Measurements from ENCODE around the gene PADI4. TPM values are rescaled to one million over a fixed set of nuclear protein-coding genes. Genes with fewer than 3 reads are reported as not detected.

Gene PADI4
- total RNA-seq (not detected in 2 replicates), polyA plus RNA-seq (not detected in 2 replicates)

- no peaks in the 10 kb centered on the region for H3K9me3 ChIP-seq (ENCODE audit: low read depth)
- TF ChIP-seq CTCF (IDR thresholded peaks at IDR 0.05; ENCODE audit: low read depth, low read length) = no peak
- H3K36me3 ChIP-seq = no peaks in the 10 kb centered on the region
- H3K27ac ChIP-seq = no peak within 1 kb of the TSS
- no peaks in the 10 kb centered on the region for H3K4me1 ChIP-seq (ENCODE audit: low read depth)
- DNase-seq (ENCODE audit: low read depth in 1 of 2, low spot score in 1 of 2) = no peak
- no peaks in the 10 kb centered on the region for H3K27me3 ChIP-seq
- H3K4me3 ChIP-seq = no peak within 1 kb of the TSS
These were observed at the start of gene PADI4 for GRCh38 chr1:17307946-17308345. Gene PADI4 (plus strand): TSS chr1:17308197. CDS start chr1:17308223, 26 bp downstream.

- no peak for TF ChIP-seq CTCF (IDR thresholded peaks at IDR 0.05; ENCODE audit: low read depth, low read length)
- Histone ChIP-seq H3K36me3 (no peaks in the 10 kb centered on the region), H3K27me3 (no peaks in the 10 kb centered on the region), H3K4me1 (ENCODE audit: low read depth) (no peaks in the 10 kb centered on the region), H3K9me3 (ENCODE audit: low read depth) (no peaks in the 10 kb centered on the region), H3K4me3 (no peak overlapping the region), H3K27ac (no peak overlapping the region)
- no peak for DNase-seq (ENCODE audit: low read depth in 1 of 2, low spot score in 1 of 2)
These were observed 49.3 kb upstream of the PADI4 start for GRCh38 chr1:17258758-17259130.

- DNase-seq (ENCODE audit: low read depth in 1 of 2, low spot score in 1 of 2) = peak in 1 of 2 donors; percentile 26
- Histone ChIP-seq H3K36me3 (no peaks in the 10 kb centered on the region), H3K9me3 (ENCODE audit: low read depth) (no peaks in the 10 kb centered on the region), H3K4me3 (no peak overlapping the region), H3K4me1 (ENCODE audit: low read depth) (no peaks in the 10 kb centered on the region), H3K27me3 (no peaks in the 10 kb centered on the region), H3K27ac (no peak overlapping the region)
- no peak for TF ChIP-seq CTCF (IDR thresholded peaks at IDR 0.05; ENCODE audit: low read depth, low read length)
These were observed 48.6 kb upstream of the PADI4 start for GRCh38 chr1:17259233-17259873.

GRCh38 chr1:17260264-17260663 is 47.7 kb upstream of the PADI4 start:
- no peaks in the 10 kb centered on the region for H3K36me3 ChIP-seq
- TF ChIP-seq CTCF (IDR thresholded peaks at IDR 0.05; ENCODE audit: low read depth, low read length) = no peak
- no peaks in the 10 kb centered on the region for H3K9me3 ChIP-seq (ENCODE audit: low read depth)
- no peaks in the 10 kb centered on the region for H3K27me3 ChIP-seq
- no peak overlapping the region for H3K4me3 ChIP-seq
- no peak overlapping the region for H3K27ac ChIP-seq
- no peak for DNase-seq (ENCODE audit: low read depth in 1 of 2, low spot score in 1 of 2)
- no peaks in the 10 kb centered on the region for H3K4me1 ChIP-seq (ENCODE audit: low read depth)

- H3K36me3 ChIP-seq = no peaks in the 10 kb centered on the region
- TF ChIP-seq CTCF (IDR thresholded peaks at IDR 0.05; ENCODE audit: low read depth, low read length) = no peak
- no peaks in the 10 kb centered on the region for H3K27me3 ChIP-seq
- H3K4me1 ChIP-seq (ENCODE audit: low read depth) = no peaks in the 10 kb centered on the region
- no peaks in the 10 kb centered on the region for H3K9me3 ChIP-seq (ENCODE audit: low read depth)
- no peak overlapping the region for H3K4me3 ChIP-seq
- H3K27ac ChIP-seq = no peak overlapping the region
- no peak for DNase-seq (ENCODE audit: low read depth in 1 of 2, low spot score in 1 of 2)
These were observed 47.3 kb upstream of the PADI4 start for GRCh38 chr1:17260738-17261137.

Measured in cardiac muscle cell (in vitro differentiated cells and primary cell).